ENCODE results near the gene TTC33.

- TF ChIP-seq CTCF (IDR thresholded peaks at IDR 0.05) = no peak
- no peak for TF ChIP-seq POLR2A (IDR thresholded peaks at IDR 0.05)
Measured at GRCh38 chr5:40550481-40550880, 205.3 kb downstream of the TTC33 start.

Measured in right lobe of liver (tissue), 4 donors.